ENCODE measurements around the gene CX3CR1. TPM values are rescaled to one million over a fixed set of nuclear protein-coding genes. Genes with fewer than 3 reads are reported as not detected.
"Not testable (repeated sequence)": the region's sequence is repeated elsewhere in the genome, so short reads cannot be mapped to it uniquely, and the experiment has no call there.

CX3CR1 gene
- total RNA-seq, 2 experiments from 2014 or later, result 0.14 to 0.27 TPM

- Mint-ChIP-seq H3K4me1 (ENCODE audit: low read depth) (no peaks in the 10 kb centered on the region), H3K27me3 (peaks cover 23% of the 10 kb centered on the region)
Measured at GRCh38 chr3:39228496-39228895, 51.3 kb downstream of the CX3CR1 start.

GRCh38 chr3:39227596-39227995 is 52.2 kb downstream of the CX3CR1 start:
- H3K9me3 Mint-ChIP-seq; H3K4me1 Mint-ChIP-seq (ENCODE audit: low read depth); H3K27ac ChIP-seq (ENCODE audit: low read depth in 1 of 2, low read length in 2 of 2); H3K9me3 ChIP-seq (ENCODE audit: control insufficient read depth in 1 of 2, insufficient read depth in 1 of 2, low read length in 2 of 2); CTCF ChIA-PET; H3K4me3 ChIP-seq (ENCODE audit: low read length); H3K36me3 Mint-ChIP-seq (ENCODE audit: low read depth); POLR2A ChIA-PET; ATAC-seq (ENCODE audit: poor library complexity); intact Hi-C loops (cut with DNase I, micrococcal nuclease); H3K27me3 ChIP-seq (ENCODE audit: control insufficient read depth in 1 of 2, insufficient read depth in 2 of 2, low read length in 2 of 2); H3K36me3 ChIP-seq (ENCODE audit: insufficient read depth, low read length); H3K4me1 ChIP-seq (ENCODE audit: insufficient read depth, low read length); DNase-seq; H3K27ac Mint-ChIP-seq; H3K4me3 Mint-ChIP-seq: not testable (repeated sequence)
- peaks cover 16% of the 10 kb centered on the region for H3K27me3 Mint-ChIP-seq

More at GRCh38 chr3:39228496-39228895, 51.3 kb downstream of the CX3CR1 start:
- H3K9me3 Mint-ChIP-seq, result no peaks in the 10 kb centered on the region
- H3K36me3 Mint-ChIP-seq (ENCODE audit: low read depth), result no peaks in the 10 kb centered on the region
- DNase-seq, result no peak
- no peak overlapping the region for H3K4me3 Mint-ChIP-seq
- no peaks in the 10 kb centered on the region for H3K36me3 ChIP-seq (ENCODE audit: insufficient read depth, low read length)
- peaks cover 4% of the 10 kb centered on the region for H3K4me1 ChIP-seq (ENCODE audit: insufficient read depth, low read length)
- TF ChIP-seq CTCF (IDR thresholded peaks at IDR 0.05), result no peak
- no peaks in the 10 kb centered on the region for H3K9me3 ChIP-seq (ENCODE audit: control insufficient read depth in 1 of 2, insufficient read depth in 1 of 2, low read length in 2 of 2)
- no peaks in the 10 kb centered on the region for H3K27me3 ChIP-seq (ENCODE audit: control insufficient read depth in 1 of 2, insufficient read depth in 2 of 2, low read length in 2 of 2)
- ChIA-PET POLR2A (no interaction called here), CTCF (no interaction called here)
- H3K4me3 ChIP-seq (ENCODE audit: low read length), result no peak overlapping the region
- intact Hi-C loops (cut with DNase I, micrococcal nuclease), result no loop called here
- H3K27ac Mint-ChIP-seq, result no peak overlapping the region
- ATAC-seq (ENCODE audit: poor library complexity), result no peak
- H3K27ac ChIP-seq (ENCODE audit: low read depth in 1 of 2, low read length in 2 of 2), result no peak overlapping the region

- intact Hi-C loops (cut with DNase I, micrococcal nuclease), result no loop called here
- Mint-ChIP-seq H3K4me1 (ENCODE audit: low read depth) (no peaks in the 10 kb centered on the region), H3K36me3 (ENCODE audit: low read depth) (no peaks in the 10 kb centered on the region), H3K27me3 (peaks cover 5% of the 10 kb centered on the region), H3K27ac (no peak overlapping the region), H3K9me3 (no peaks in the 10 kb centered on the region), H3K4me3 (no peak overlapping the region)
- H3K27me3 ChIP-seq (ENCODE audit: control insufficient read depth in 1 of 2, insufficient read depth in 2 of 2, low read length in 2 of 2), result no peaks in the 10 kb centered on the region
- no peaks in the 10 kb centered on the region for H3K4me1 ChIP-seq (ENCODE audit: insufficient read depth, low read length)
- H3K9me3 ChIP-seq (ENCODE audit: control insufficient read depth in 1 of 2, insufficient read depth in 1 of 2, low read length in 2 of 2), result no peaks in the 10 kb centered on the region
- ChIA-PET POLR2A (no interaction called here), CTCF (no interaction called here)
- H3K27ac ChIP-seq (ENCODE audit: low read depth in 1 of 2, low read length in 2 of 2), result no peak overlapping the region
- DNase-seq (peak in 1 of 14 experiments; percentile 32), ATAC-seq (ENCODE audit: poor library complexity) (no peak)
- H3K4me3 ChIP-seq (ENCODE audit: low read length), result no peak overlapping the region
- no peaks in the 10 kb centered on the region for H3K36me3 ChIP-seq (ENCODE audit: insufficient read depth, low read length)
- TF ChIP-seq CTCF (IDR thresholded peaks at IDR 0.05), result no peak
Measured at GRCh38 chr3:39226106-39226741, 53.6 kb downstream of the CX3CR1 start.

GRCh38 chr3:39224288-39224687 is 55.5 kb downstream of the CX3CR1 start:
- Histone ChIP-seq H3K9me3 (ENCODE audit: control insufficient read depth in 1 of 2, insufficient read depth in 1 of 2, low read length in 2 of 2) (no peaks in the 10 kb centered on the region), H3K4me1 (ENCODE audit: insufficient read depth, low read length) (peaks cover 6% of the 10 kb centered on the region), H3K27me3 (ENCODE audit: control insufficient read depth in 1 of 2, insufficient read depth in 2 of 2, low read length in 2 of 2) (no peaks in the 10 kb centered on the region), H3K27ac (ENCODE audit: low read depth in 1 of 2, low read length in 2 of 2) (no peak overlapping the region), H3K4me3 (ENCODE audit: low read length) (no peak overlapping the region), H3K36me3 (ENCODE audit: insufficient read depth, low read length) (no peaks in the 10 kb centered on the region)
- DNase-seq, result no peak
- intact Hi-C loops (cut with DNase I, micrococcal nuclease), result no loop called here
- Mint-ChIP-seq H3K9me3 (no peaks in the 10 kb centered on the region), H3K4me1 (ENCODE audit: low read depth) (no peaks in the 10 kb centered on the region), H3K4me3 (no peak overlapping the region), H3K36me3 (ENCODE audit: low read depth) (no peaks in the 10 kb centered on the region), H3K27me3 (peaks cover 7% of the 10 kb centered on the region), H3K27ac (no peak overlapping the region)
- CTCF ChIA-PET, result interaction anchor here (0.8 kb wide), 2 partner anchors 9 to 64 kb away, joined by 3 read pairs; no protein-coding TSS in a partner anchor
- ATAC-seq (ENCODE audit: poor library complexity), result no peak
- POLR2A ChIA-PET, result no interaction called here
- no peak for TF ChIP-seq CTCF (IDR thresholded peaks at IDR 0.05)

Data from CD4-positive, alpha-beta T cell (primary cell).